ENCODE measurements around the gene TEC. TPM values are rescaled to one million over a fixed set of nuclear protein-coding genes. Genes with fewer than 3 reads are reported as not detected.

TEC gene
- polyA plus RNA-seq, 6 donors from 2014 or later = 0.97 to 2.7 (median 1.6) TPM

- H3K4me3 Mint-ChIP-seq = no peak overlapping the region
- H3K36me3 Mint-ChIP-seq = peaks cover 33 to 42% of the 10 kb centered on the region in 2 donors
- H3K9me3 Mint-ChIP-seq = peaks cover 0 to 43% (median 27%) of the 10 kb centered on the region in 7 donors
- no peaks in the 10 kb centered on the region for H3K4me1 Mint-ChIP-seq
- no peak for ATAC-seq (ENCODE audit: low read depth in 2 of 2)
- no peak for DNase-seq
- H3K27ac Mint-ChIP-seq = no peak overlapping the region
- H3K27me3 Mint-ChIP-seq = no peaks in the 10 kb centered on the region
Observed at GRCh38 chr4:48152259-48152658, 117.4 kb downstream of the TEC start.

- ATAC-seq (ENCODE audit: low read depth in 2 of 2) = no peak
- H3K27me3 Mint-ChIP-seq = no peaks in the 10 kb centered on the region
- H3K4me1 Mint-ChIP-seq = no peaks in the 10 kb centered on the region
Observed at GRCh38 chr4:48149827-48150370, 119.7 kb downstream of the TEC start.

GRCh38 chr4:48147621-48148020 is 122.0 kb downstream of the TEC start:
- peaks cover 0 to 16% of the 10 kb centered on the region in 2 donors for H3K36me3 Mint-ChIP-seq
- ATAC-seq (ENCODE audit: low read depth in 2 of 2) (no peak), DNase-seq (no peak)
- no peak overlapping the region for H3K4me3 Mint-ChIP-seq
- H3K27me3 Mint-ChIP-seq = no peaks in the 10 kb centered on the region
- no peaks in the 10 kb centered on the region for H3K4me1 Mint-ChIP-seq
- H3K9me3 Mint-ChIP-seq = peaks cover 0 to 2% (median 0%) of the 10 kb centered on the region in 7 donors
- no peak overlapping the region for H3K27ac Mint-ChIP-seq

More at GRCh38 chr4:48149827-48150370, 119.7 kb downstream of the TEC start:
- Mint-ChIP-seq H3K4me3 (no peak overlapping the region), H3K27ac (peak overlapping the region in 1 of 6 donors; percentile 16), H3K9me3 (peaks cover 0 to 19% (median 14%) of the 10 kb centered on the region in 7 donors), H3K36me3 (peaks cover 10 to 21% of the 10 kb centered on the region in 2 donors)
- DNase-seq = no peak

GRCh38 chr4:48141048-48141447 is 128.6 kb downstream of the TEC start:
- Mint-ChIP-seq H3K27ac (peak overlapping the region in 2 of 6 donors; percentile 14 to 69), H3K4me3 (no peak overlapping the region)

GRCh38 chr4:48139691-48140090 is 129.9 kb downstream of the TEC start:
- Mint-ChIP-seq H3K4me3 (peak overlapping the region in 1 of 8 donors; percentile 9), H3K27ac (peak overlapping the region in 5 of 6 donors; percentile 0 to 83 (median 51)), H3K36me3 (peaks cover 4 to 8% of the 10 kb centered on the region in 2 donors), H3K9me3 (no peaks in the 10 kb centered on the region), H3K27me3 (no peaks in the 10 kb centered on the region), H3K4me1 (peaks cover 31 to 41% (median 35%) of the 10 kb centered on the region in 3 donors)
- DNase-seq (no peak), ATAC-seq (ENCODE audit: low read depth in 2 of 2) (no peak)

More at GRCh38 chr4:48141048-48141447, 128.6 kb downstream of the TEC start:
- DNase-seq (peak; percentile 40), ATAC-seq (ENCODE audit: low read depth in 2 of 2) (peak; percentile 23 to 48)
- no peaks in the 10 kb centered on the region for H3K27me3 Mint-ChIP-seq
- no peaks in the 10 kb centered on the region for H3K9me3 Mint-ChIP-seq
- H3K36me3 Mint-ChIP-seq = peaks cover 0 to 4% of the 10 kb centered on the region in 2 donors
- peaks cover 31 to 41% (median 35%) of the 10 kb centered on the region in 3 donors for H3K4me1 Mint-ChIP-seq

GRCh38 chr4:48138936-48139335 is 130.7 kb downstream of the TEC start:
- Mint-ChIP-seq H3K4me3 (peak overlapping the region in 7 of 8 donors; percentile 15 to 65 (median 42)), H3K27me3 (no peaks in the 10 kb centered on the region), H3K27ac (peak overlapping the region; percentile 4 to 92 (median 46)), H3K36me3 (peaks cover 4 to 8% of the 10 kb centered on the region in 2 donors), H3K4me1 (peaks cover 31 to 41% (median 35%) of the 10 kb centered on the region in 3 donors), H3K9me3 (no peaks in the 10 kb centered on the region)
- peak; percentile 65 for DNase-seq
- peak; percentile 97 to 98 for ATAC-seq (ENCODE audit: low read depth in 2 of 2)

GRCh38 chr4:48138511-48138910 is 131.1 kb downstream of the TEC start:
- DNase-seq (no peak), ATAC-seq (ENCODE audit: low read depth in 2 of 2) (no peak)
- Mint-ChIP-seq H3K4me1 (peaks cover 31 to 41% (median 35%) of the 10 kb centered on the region in 3 donors), H3K9me3 (no peaks in the 10 kb centered on the region), H3K36me3 (peaks cover 4 to 8% of the 10 kb centered on the region in 2 donors), H3K27ac (peak overlapping the region; percentile 4 to 92 (median 44)), H3K27me3 (no peaks in the 10 kb centered on the region), H3K4me3 (peak overlapping the region in 7 of 8 donors; percentile 16 to 65 (median 42))

GRCh38 chr4:48137846-48138245 is 131.8 kb downstream of the TEC start:
- DNase-seq = no peak
- Mint-ChIP-seq H3K9me3 (no peaks in the 10 kb centered on the region), H3K27me3 (no peaks in the 10 kb centered on the region), H3K4me1 (peaks cover 31 to 41% (median 35%) of the 10 kb centered on the region in 3 donors), H3K27ac (peak overlapping the region in 2 of 6 donors; percentile 25 to 84), H3K36me3 (peaks cover 1 to 8% of the 10 kb centered on the region in 2 donors), H3K4me3 (no peak overlapping the region)
- ATAC-seq (ENCODE audit: low read depth in 2 of 2) = no peak

GRCh38 chr4:48134081-48134480 is 135.6 kb downstream of the TEC start, which contains the start of gene TXK:
TXK (minus strand) TSS chr4:48134250; CDS start chr4:48134170, 80 bp downstream.
- Mint-ChIP-seq H3K4me1 (peaks cover 25 to 31% (median 27%) of the 10 kb centered on the region in 3 donors), H3K36me3 (peaks cover 0 to 8% of the 10 kb centered on the region in 2 donors), H3K9me3 (no peaks in the 10 kb centered on the region), H3K27me3 (no peaks in the 10 kb centered on the region), H3K27ac (peak within 1 kb of the TSS in 1 of 6 donors; percentile 10), H3K4me3 (no peak within 1 kb of the TSS)
- ATAC-seq (ENCODE audit: low read depth in 2 of 2) (no peak), DNase-seq (no peak)

- Mint-ChIP-seq H3K27me3 (no peaks in the 10 kb centered on the region), H3K4me1 (peaks cover 22 to 27% (median 24%) of the 10 kb centered on the region in 3 donors), H3K27ac (no peak overlapping the region), H3K9me3 (no peaks in the 10 kb centered on the region), H3K4me3 (no peak overlapping the region), H3K36me3 (peaks cover 0 to 8% of the 10 kb centered on the region in 2 donors)
- no peak for ATAC-seq (ENCODE audit: low read depth in 2 of 2)
- DNase-seq = no peak
Observed at GRCh38 chr4:48133669-48134068, 136.0 kb downstream of the TEC start.

GRCh38 chr4:48131736-48132135 is 137.9 kb downstream of the TEC start:
- H3K9me3 Mint-ChIP-seq = no peaks in the 10 kb centered on the region
- no peak for DNase-seq
- peaks cover 0 to 8% of the 10 kb centered on the region in 2 donors for H3K36me3 Mint-ChIP-seq
- H3K27ac Mint-ChIP-seq = peak overlapping the region in 1 of 6 donors; percentile 17
- peaks cover 0 to 4% (median 0%) of the 10 kb centered on the region in 3 donors for H3K27me3 Mint-ChIP-seq
- H3K4me3 Mint-ChIP-seq = no peak overlapping the region
- ATAC-seq (ENCODE audit: low read depth in 2 of 2) = no peak
- H3K4me1 Mint-ChIP-seq = peaks cover 13 to 18% (median 18%) of the 10 kb centered on the region in 3 donors

- Mint-ChIP-seq H3K27ac (peak overlapping the region in 1 of 6 donors; percentile 51), H3K27me3 (peaks cover 0 to 4% (median 0%) of the 10 kb centered on the region in 3 donors), H3K4me1 (peaks cover 13 to 18% (median 18%) of the 10 kb centered on the region in 3 donors), H3K9me3 (no peaks in the 10 kb centered on the region), H3K36me3 (peaks cover 0 to 3% of the 10 kb centered on the region in 2 donors), H3K4me3 (no peak overlapping the region)
- ATAC-seq (ENCODE audit: low read depth in 2 of 2) (no peak), DNase-seq (no peak)
Observed at GRCh38 chr4:48130100-48130499, 139.5 kb downstream of the TEC start.

- Mint-ChIP-seq H3K4me3 (peak overlapping the region in 1 of 8 donors; percentile 30), H3K9me3 (no peaks in the 10 kb centered on the region), H3K27ac (peak overlapping the region in 4 of 6 donors; percentile 1 to 66 (median 44)), H3K4me1 (peaks cover 13 to 18% (median 18%) of the 10 kb centered on the region in 3 donors), H3K36me3 (no peaks in the 10 kb centered on the region), H3K27me3 (peaks cover 0 to 4% (median 0%) of the 10 kb centered on the region in 3 donors)
- DNase-seq (no peak), ATAC-seq (ENCODE audit: low read depth in 2 of 2) (no peak)
Observed at GRCh38 chr4:48129307-48130014, 140.2 kb downstream of the TEC start.
